Caco-2 (cell line): ENCODE measurements around the gene TMEM30A. TPM values are rescaled to one million over a fixed set of nuclear protein-coding genes. Genes with fewer than 3 reads are reported as not detected.

Source experiments
- BruUV-seq: library from RNA; stranded (reverse); fragments of 400-500 nt; replicated peaks from 2 replicates; lab custom pipeline; 2021; lab: Mats Ljungman, UMichigan
- CTCF ChIA-PET: fragments of 300-600 bp; sonication (Branson Sonifier 250); formaldehyde crosslinking; loops from one replicate; lab custom pipeline; 2022; ENCODE audit warnings: antibody characterized with exemption; lab: Charles Lee
- POLR2A ChIA-PET: fragments of 300-600 bp; sonication (Branson Sonifier 250); formaldehyde crosslinking; loops from one replicate; lab custom pipeline; 2022; ENCODE audit warnings: antibody characterized with exemption; lab: Charles Lee
- DNase-seq, 2 experiments: peaks; one replicate each; pipeline versions ENCODE4 v3.0.0 to v3.0.0-alpha.2; 2020 to 2022
- H3K27me3 ChIP-seq: replicated peaks from 2 replicates; pipeline ENCODE4 v1.6.0; 2011; ENCODE audit warnings: low read length; ENCODE audit not compliant: control insufficient read depth, insufficient read depth
- H3K36me3 ChIP-seq: 2 replicates; pipeline ENCODE4 v1.5.1; 2011; ENCODE audit warnings: low read length; ENCODE audit not compliant: control insufficient read depth, insufficient read depth
- H3K4me1 ChIP-seq: fragments of 250-450 bp; sonication (Bioruptor Pico); 2 replicates; pipeline ENCODE4 v1.5.1; 2020; ENCODE audit warnings: mild to moderate bottlenecking
- H3K4me3 ChIP-seq: 2 replicates; pipeline ENCODE4 v1.5.1; 2011; ENCODE audit warnings: low read depth, mild to moderate bottlenecking, control low read depth, low read length
- H3K9me3 ChIP-seq: fragments of 250-450 bp; sonication (Bioruptor Pico); 2 replicates; pipeline ENCODE4 v1.5.1; 2020; ENCODE audit warnings: mild to moderate bottlenecking, moderate library complexity
- H3K27ac Mint-ChIP-seq: one replicate; pipeline ENCODE4 v1.8.0; 2022; ENCODE audit warnings: mixed read lengths; ENCODE audit not compliant: unreplicated experiment
- H3K27me3 Mint-ChIP-seq: one replicate; pipeline ENCODE4 v1.8.0; 2022; ENCODE audit warnings: mixed read lengths; ENCODE audit not compliant: insufficient read depth, unreplicated experiment
- H3K36me3 Mint-ChIP-seq: one replicate; pipeline ENCODE4 v1.8.0; 2022; ENCODE audit warnings: mild to moderate bottlenecking, mixed read lengths; ENCODE audit not compliant: insufficient read depth, unreplicated experiment
- H3K4me1 Mint-ChIP-seq: one replicate; pipeline ENCODE4 v1.8.0; 2022; ENCODE audit warnings: low read depth, mixed read lengths; ENCODE audit not compliant: unreplicated experiment
- H3K4me3 Mint-ChIP-seq: one replicate; pipeline ENCODE4 v1.8.0; 2022; ENCODE audit warnings: mild to moderate bottlenecking, moderate library complexity, mixed read lengths; ENCODE audit not compliant: unreplicated experiment
- H3K9me3 Mint-ChIP-seq: one replicate; pipeline ENCODE4 v1.8.0; 2022; ENCODE audit warnings: mixed read lengths; ENCODE audit not compliant: unreplicated experiment
- CTCF ChIP-seq, 2 experiments: fragments of 200-600 bp in 1 of 2; IDR thresholded peaks; 1 replicate in 1 of 2; 2 replicates in 1 of 2; pipeline versions ENCODE4 v1.5.1 to v1.8.0; 2011 to 2022; ENCODE audit warnings: antibody characterized with exemption in 1 of 2, control low read depth in 1 of 2, inconsistent platforms in 1 of 2, low read depth in 1 of 2, low read length in 1 of 2, mild to moderate bottlenecking in 1 of 2, moderate library complexity in 1 of 2; ENCODE audit not compliant: insufficient read depth in 1 of 2, severe bottlenecking in 1 of 2, unreplicated experiment in 1 of 2
- intact Hi-C: fragments of 100-400 bp; cut with micrococcal nuclease; formaldehyde crosslinking; loops from one replicate; pipeline ENCODE4 v1.10.0; 2022; ENCODE audit not compliant: unreplicated experiment
- total RNA-seq: library from RNA; stranded (reverse); gene quantifications from 2 replicates; pipeline ENCODE4 v1.2.3, GENCODE V29; 2022

Gene TMEM30A
- total RNA-seq, 1 experiment from 2014 or later: 55.8 TPM

DNA sequence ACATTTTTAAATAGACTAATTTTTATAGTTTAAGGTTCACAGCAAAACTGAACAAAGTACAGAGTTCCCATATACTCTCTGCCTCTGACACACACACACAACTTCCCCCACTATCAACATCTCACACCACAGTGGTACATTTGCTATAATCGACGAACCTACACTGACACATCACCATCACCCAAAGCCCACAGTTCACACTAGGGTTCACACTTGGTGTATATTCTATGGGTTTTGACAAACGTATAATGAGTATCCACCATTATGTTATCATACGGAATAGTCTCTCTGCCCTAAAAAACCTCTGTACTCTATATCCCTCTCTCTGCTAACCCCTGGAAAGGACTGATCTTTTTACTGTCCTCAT lies 15.6 kb downstream of the TMEM30A start:
- TF ChIP-seq CTCF (IDR thresholded peaks at IDR 0.05; ENCODE audit: insufficient read depth in 1 of 2, low read depth in 1 of 2, low read length in 1 of 2, severe bottlenecking in 1 of 2, unreplicated experiment in 1 of 2): no peak
- Histone ChIP-seq H3K4me3 (no peak overlapping the region), H3K36me3 (no peaks in the 10 kb centered on the region; the same call in 1 of the 2 replicates), H3K9me3 (0 out of 2 replicates have a peak, but pooled peaks cover 4% of the 10 kb centered on the region), H3K4me1 (peaks cover 4% of the 10 kb centered on the region; the same call in 1 of the 2 replicates), H3K27me3 (no peaks in the 10 kb centered on the region)
- no TSS peak for BruUV-seq
- no peaks in the 10 kb centered on the region for H3K27me3 Mint-ChIP-seq
- no peak for DNase-seq
- ChIA-PET CTCF (no interaction called here), POLR2A (no interaction called here)
- H3K27ac Mint-ChIP-seq: no peak overlapping the region
- intact Hi-C loops: no loop called here
- H3K4me3 Mint-ChIP-seq: no peak overlapping the region
- no peaks in the 10 kb centered on the region for H3K9me3 Mint-ChIP-seq
- peaks cover 6% of the 10 kb centered on the region for H3K36me3 Mint-ChIP-seq
- no peaks in the 10 kb centered on the region for H3K4me1 Mint-ChIP-seq

DNA sequence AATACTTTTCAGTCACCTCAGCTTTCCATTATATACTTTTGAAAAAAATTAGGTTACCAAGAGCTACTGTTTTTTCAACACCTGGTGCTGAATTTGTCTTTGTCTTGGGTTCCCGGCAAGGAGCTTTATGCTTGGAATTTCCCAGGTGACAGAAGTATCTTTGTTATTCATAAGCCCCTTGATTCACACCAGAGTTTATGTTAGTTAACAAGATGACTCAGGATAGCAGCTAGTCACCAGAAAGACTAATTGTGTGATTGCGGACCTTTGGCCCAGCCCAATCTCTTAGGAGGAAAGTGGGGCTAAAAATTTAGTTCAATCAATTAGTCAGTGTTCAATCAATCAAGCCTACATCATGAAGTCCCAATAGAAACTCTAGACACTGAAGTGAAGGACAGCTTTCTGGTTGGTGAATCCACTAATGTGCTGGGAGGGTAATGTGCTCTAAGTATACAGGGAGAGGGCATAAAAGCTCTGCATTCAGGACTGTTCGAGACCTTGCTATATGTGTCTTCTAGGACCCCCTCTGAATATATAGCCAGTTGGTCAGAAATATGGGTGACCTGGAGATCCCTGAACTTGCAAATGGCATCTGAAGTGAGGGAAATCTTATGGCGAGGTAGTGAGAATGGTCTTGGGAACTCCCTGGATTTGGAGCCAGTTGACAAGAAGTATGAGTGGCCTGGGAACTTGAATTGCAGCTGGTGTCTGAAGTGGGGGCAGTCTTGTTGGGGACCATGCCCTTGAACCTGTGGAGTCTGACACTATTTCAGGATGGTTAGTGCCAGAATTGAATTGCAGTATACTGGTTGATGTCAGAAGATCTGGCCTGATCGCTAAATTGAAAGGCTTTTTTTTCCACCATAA lies 16.2 kb downstream of the TMEM30A start:
- Histone ChIP-seq H3K9me3 (no peaks in the 10 kb centered on the region), H3K36me3 (no peaks in the 10 kb centered on the region; the same call in 1 of the 2 replicates), H3K4me3 (no peak overlapping the region), H3K27me3 (no peaks in the 10 kb centered on the region), H3K4me1 (peaks cover 4% of the 10 kb centered on the region; the same call in 1 of the 2 replicates)
- CTCF ChIA-PET: interaction anchor here (0.8 to 1.2 kb wide), 2 partner anchors 29 to 237 kb away, joined by 3 read pairs; no protein-coding TSS in a partner anchor
- DNase-seq: no peak
- H3K27me3 Mint-ChIP-seq: no peaks in the 10 kb centered on the region
- H3K4me1 Mint-ChIP-seq: no peaks in the 10 kb centered on the region
- H3K4me3 Mint-ChIP-seq: no peak overlapping the region
- H3K9me3 Mint-ChIP-seq: no peaks in the 10 kb centered on the region
- peaks cover 6% of the 10 kb centered on the region for H3K36me3 Mint-ChIP-seq
- POLR2A ChIA-PET: no interaction called here
- no TSS peak for BruUV-seq
- no peak for TF ChIP-seq CTCF (IDR thresholded peaks at IDR 0.05; ENCODE audit: insufficient read depth in 1 of 2, low read depth in 1 of 2, low read length in 1 of 2, severe bottlenecking in 1 of 2, unreplicated experiment in 1 of 2)
- H3K27ac Mint-ChIP-seq: no peak overlapping the region
- intact Hi-C loops: no loop called here

- H3K36me3 Mint-ChIP-seq: peaks cover 7% of the 10 kb centered on the region
- Histone ChIP-seq H3K4me1 (peaks cover 4% of the 10 kb centered on the region; the same call in 1 of the 2 replicates), H3K36me3 (no peaks in the 10 kb centered on the region), H3K9me3 (no peaks in the 10 kb centered on the region), H3K27me3 (no peaks in the 10 kb centered on the region), H3K4me3 (no peak overlapping the region)
- CTCF ChIA-PET: interaction anchor here (1.2 kb wide), 1 partner anchor 238 kb away, joined by 3 read pairs; no protein-coding TSS in a partner anchor
- POLR2A ChIA-PET: no interaction called here
- BruUV-seq: no TSS peak
- intact Hi-C loops: no loop called here
- no peak for DNase-seq
- H3K4me1 Mint-ChIP-seq: no peaks in the 10 kb centered on the region
- no peak overlapping the region for H3K27ac Mint-ChIP-seq
- no peak for TF ChIP-seq CTCF (IDR thresholded peaks at IDR 0.05; ENCODE audit: insufficient read depth in 1 of 2, low read depth in 1 of 2, low read length in 1 of 2, severe bottlenecking in 1 of 2, unreplicated experiment in 1 of 2)
- no peaks in the 10 kb centered on the region for H3K9me3 Mint-ChIP-seq
- H3K27me3 Mint-ChIP-seq: no peaks in the 10 kb centered on the region
- H3K4me3 Mint-ChIP-seq: no peak overlapping the region
These were observed 17.1 kb downstream of the TMEM30A start for GRCh38 chr6:75267461-75267860.
